ENCODE data around the gene SETX.

DNA sequence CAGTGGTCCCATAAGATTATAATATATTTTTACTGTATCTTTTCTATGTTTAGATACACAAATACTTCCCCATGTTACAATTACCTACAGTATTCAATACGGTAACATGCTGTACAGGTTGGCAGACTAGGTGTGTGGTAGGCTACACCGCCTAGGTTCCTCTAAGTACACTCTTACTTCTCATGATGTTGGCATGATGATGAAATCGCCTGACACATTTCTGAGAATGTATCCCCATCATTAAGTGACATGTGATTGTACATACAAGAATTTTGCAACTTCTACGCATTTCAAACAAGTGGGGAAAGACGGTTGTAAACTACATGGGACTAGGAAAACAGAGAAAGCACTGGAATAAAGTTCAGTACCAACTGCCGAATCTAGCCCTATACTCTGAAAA, 53.3 kb downstream of the SETX start:
- TF ChIP-seq GATA3 (IDR thresholded peaks at IDR 0.05; ENCODE audit: low read depth, low read length) (no peak), GATA2 (IDR thresholded peaks at IDR 0.05; ENCODE audit: low read depth, low read length) (no peak)
